Peyer's patch (tissue), 4 donors: ENCODE results near the gene SLC1A5. TPM values are rescaled to one million over a fixed set of nuclear protein-coding genes. Genes with fewer than 3 reads are reported as not detected.

ENCODE experiments used
- DNase-seq, 3 donors: peaks; one replicate each; pipeline ENCODE4 v3.0.0-alpha.2; 2017 to 2019
- H3K27ac ChIP-seq, 4 donors: fragments of 200-600 bp; sonication (generic); one replicate each; pipeline ENCODE4 v1.5.1; 2016 to 2019
- H3K27me3 ChIP-seq, 2 donors: fragments of 200-600 bp; sonication (generic); one replicate each; pipeline ENCODE4 v1.5.1; 2019
- H3K36me3 ChIP-seq, 3 donors: fragments of 200-600 bp; sonication (generic); one replicate each; pipeline ENCODE4 v1.5.1; 2016 to 2019
- H3K4me1 ChIP-seq, 4 donors: fragments of 200-600 bp; sonication (generic); one replicate each; pipeline ENCODE4 v1.5.1; 2016 to 2019
- H3K4me3 ChIP-seq, 4 donors: fragments of 200-600 bp; sonication (generic); 1 replicate in 3 of 4; 2 replicates in 1 of 4; pipeline ENCODE4 v1.5.1; 2016 to 2019; ENCODE audit warnings: mild to moderate bottlenecking in 1 of 4
- H3K9me3 ChIP-seq, 4 donors: fragments of 200-600 bp; sonication (generic); one replicate each; pipeline ENCODE4 v1.5.1; 2016 to 2019; ENCODE audit warnings: mild to moderate bottlenecking in 1 of 4
- CTCF ChIP-seq, 6 experiments: fragments of 450-650 bp in 4 of 6; fragments of 200-600 bp in 2 of 6; sonication (generic) in 1 of 6; IDR thresholded peaks; one replicate each; pipeline ENCODE4 v1.5.1; 2017 to 2019; ENCODE audit warnings: antibody characterized with exemption in 6 of 6, mild to moderate bottlenecking in 3 of 6, moderate library complexity in 1 of 6
- POLR2A ChIP-seq, 2 donors: fragments of 450-650 bp; IDR thresholded peaks; one replicate each; pipeline ENCODE4 v1.5.1; 2017; ENCODE audit warnings: antibody characterized with exemption in 2 of 2, mild to moderate bottlenecking in 2 of 2, moderate library complexity in 2 of 2
- total RNA-seq, 4 donors: library from RNA; depleted of rRNA; stranded (reverse); fragments of >200 nt; gene quantifications; one replicate each; pipeline ENCODE4 v1.1.0, GENCODE V29; 2016

Gene SLC1A5
- total RNA-seq, 4 donors from 2014 or later: 19.8 to 34.7 (median 31.2) TPM

- no peak for DNase-seq
- TF ChIP-seq CTCF (IDR thresholded peaks at IDR 0.05): no peak
- TF ChIP-seq POLR2A (IDR thresholded peaks at IDR 0.05): no peak
- H3K4me3 ChIP-seq: no peak overlapping the region
- H3K27ac ChIP-seq: no peak overlapping the region
- H3K4me1 ChIP-seq: no peaks in the 10 kb centered on the region
- H3K36me3 ChIP-seq: no peaks in the 10 kb centered on the region
- H3K27me3 ChIP-seq: no peaks in the 10 kb centered on the region
- H3K9me3 ChIP-seq: no peaks in the 10 kb centered on the region
These were observed 9.5 kb upstream of the SLC1A5 start for GRCh38 chr19:46797881-46798280.

DNA sequence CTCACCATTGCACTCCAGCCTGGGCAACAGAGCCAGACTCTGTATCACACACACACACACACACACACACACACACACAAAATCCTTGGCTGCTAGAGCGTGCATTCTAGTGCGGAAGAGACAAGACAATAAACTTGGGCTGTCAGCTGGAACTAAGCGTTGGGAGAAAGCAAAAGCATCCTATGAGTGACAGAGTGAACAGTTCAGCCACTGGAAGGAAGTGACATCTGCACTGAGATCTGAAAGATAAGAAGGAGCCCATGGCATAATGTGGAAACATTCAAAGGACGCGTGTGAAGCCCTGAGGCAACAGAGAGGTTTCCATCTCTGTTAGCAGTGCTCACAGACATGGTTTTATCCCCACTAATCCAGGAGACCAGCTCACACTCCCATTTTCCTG is 3.5 kb upstream of the SLC1A5 start:
- TF ChIP-seq CTCF (IDR thresholded peaks at IDR 0.05) (no peak), POLR2A (IDR thresholded peaks at IDR 0.05) (no peak)
- no peaks in the 10 kb centered on the region for H3K27me3 ChIP-seq
- no peak overlapping the region for H3K27ac ChIP-seq

GRCh38 chr19:46789371-46789770 is 977 bp upstream of the SLC1A5 start:
- Histone ChIP-seq H3K36me3 (no peaks in the 10 kb centered on the region), H3K4me3 (no peak overlapping the region), H3K4me1 (peaks cover 0 to 27% (median 10%) of the 10 kb centered on the region in 4 donors), H3K27ac (no peak overlapping the region), H3K9me3 (no peaks in the 10 kb centered on the region), H3K27me3 (no peaks in the 10 kb centered on the region)
- no peak for TF ChIP-seq POLR2A (IDR thresholded peaks at IDR 0.05)
- no peak for TF ChIP-seq CTCF (IDR thresholded peaks at IDR 0.05)
- DNase-seq: no peak

More for the DNA sequence above, 3.5 kb upstream of the SLC1A5 start:
- Histone ChIP-seq H3K4me3 (no peak overlapping the region), H3K4me1 (peaks cover 0 to under 1% (median 0%) of the 10 kb centered on the region in 4 donors), H3K36me3 (no peaks in the 10 kb centered on the region), H3K9me3 (no peaks in the 10 kb centered on the region)
- no peak for DNase-seq

DNA sequence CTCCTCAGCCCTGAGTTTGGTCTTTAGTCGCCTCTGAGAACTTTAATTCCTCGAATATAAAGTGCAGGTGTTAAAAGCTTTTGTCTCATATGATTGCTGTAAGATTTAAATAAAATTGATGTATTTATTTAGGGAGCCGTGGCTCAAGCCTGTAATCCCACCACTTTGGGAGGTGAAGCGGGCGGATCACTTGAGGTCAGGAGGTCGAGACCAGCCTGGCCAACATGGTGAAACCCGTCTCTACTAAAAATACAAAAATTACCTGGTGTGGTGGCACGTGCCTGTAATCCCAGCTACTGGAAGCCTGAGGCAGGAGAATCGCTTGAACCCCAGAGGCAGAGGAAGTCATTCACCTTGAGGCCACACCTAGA is 559 bp upstream of the SLC1A5 start:
- TF ChIP-seq POLR2A (IDR thresholded peaks at IDR 0.05) (no peak), CTCF (IDR thresholded peaks at IDR 0.05) (no peak)
- DNase-seq: no peak
- Histone ChIP-seq H3K4me3 (peak overlapping the region in 2 of 4 donors; percentile 83 to 90), H3K27me3 (no peaks in the 10 kb centered on the region), H3K4me1 (peaks cover 0 to 31% (median 14%) of the 10 kb centered on the region in 4 donors), H3K36me3 (no peaks in the 10 kb centered on the region), H3K9me3 (no peaks in the 10 kb centered on the region), H3K27ac (peak overlapping the region in 2 of 4 donors; percentile 25 to 91)

- H3K27ac ChIP-seq: peak overlapping the region; percentile 80 to 96 (median 86)
- peaks cover 0 to 33% (median 16%) of the 10 kb centered on the region in 4 donors for H3K4me1 ChIP-seq
- no peaks in the 10 kb centered on the region for H3K27me3 ChIP-seq
- peak; percentile 38 to 74 (median 70) for DNase-seq
- peak overlapping the region; percentile 82 to 90 (median 86) for H3K4me3 ChIP-seq
- peaks cover 0 to 10% (median 0%) of the 10 kb centered on the region in 3 donors for H3K36me3 ChIP-seq
- no peaks in the 10 kb centered on the region for H3K9me3 ChIP-seq
- TF ChIP-seq CTCF (IDR thresholded peaks at IDR 0.05): no peak
- TF ChIP-seq POLR2A (IDR thresholded peaks at IDR 0.05): peak; percentile 11 to 15
These were observed 798 bp downstream of the SLC1A5 start for GRCh38 chr19:46787331-46788261.
